NCI-H2227 (cell line): ENCODE measurements around the gene C9orf40.

Experiments
- DNase-seq: peaks from one replicate; lab custom pipeline; 2025; ENCODE audit not compliant: unreplicated experiment; lab: John Stamatoyannopoulos, UW

C9orf40 gene

GRCh38 chr9:74942801-74943200 lies 9.9 kb downstream of the C9orf40 start:
- no peak for DNase-seq

DNA sequence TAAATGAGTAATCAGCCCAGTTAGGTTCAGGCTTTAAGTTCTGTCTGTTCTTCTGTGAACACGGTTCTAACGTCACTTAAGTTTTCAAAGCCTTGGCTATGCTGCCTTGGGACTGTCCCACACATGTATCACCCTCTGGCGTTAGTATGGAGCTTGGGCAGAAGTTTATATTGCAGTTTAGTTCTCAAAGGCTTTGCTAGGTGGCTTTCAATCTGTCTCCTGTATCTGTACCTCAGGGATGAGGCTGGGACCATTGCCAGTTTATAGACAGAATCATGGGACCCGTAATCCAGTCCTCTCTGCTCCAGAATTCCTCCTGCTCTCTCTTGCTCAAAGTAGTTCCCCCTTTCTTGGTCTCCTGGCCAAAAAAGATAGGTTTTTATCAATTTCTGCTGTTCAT lies 12.1 kb downstream of the C9orf40 start:
- DNase-seq, result no peak

DNA sequence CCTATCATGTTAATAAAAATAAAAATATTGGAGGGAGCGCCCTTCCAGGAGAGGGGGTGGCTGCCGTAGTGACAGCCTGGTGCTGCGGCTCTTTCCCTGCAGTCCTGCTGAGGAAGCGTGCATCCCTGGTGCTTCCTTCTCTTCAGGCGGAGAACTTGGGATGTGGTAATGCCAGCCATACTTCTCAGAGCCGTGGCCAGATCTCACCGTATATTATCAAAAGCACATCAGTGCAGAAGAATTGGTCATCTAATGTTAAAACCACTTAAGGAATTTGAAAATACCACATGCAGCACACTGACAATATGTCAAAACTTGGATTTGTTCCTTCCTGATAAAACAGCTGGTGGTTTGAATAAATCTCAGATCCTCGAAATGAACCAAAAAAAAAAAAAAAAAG lies 17.7 kb downstream of the C9orf40 start:
- DNase-seq, result no peak

DNA sequence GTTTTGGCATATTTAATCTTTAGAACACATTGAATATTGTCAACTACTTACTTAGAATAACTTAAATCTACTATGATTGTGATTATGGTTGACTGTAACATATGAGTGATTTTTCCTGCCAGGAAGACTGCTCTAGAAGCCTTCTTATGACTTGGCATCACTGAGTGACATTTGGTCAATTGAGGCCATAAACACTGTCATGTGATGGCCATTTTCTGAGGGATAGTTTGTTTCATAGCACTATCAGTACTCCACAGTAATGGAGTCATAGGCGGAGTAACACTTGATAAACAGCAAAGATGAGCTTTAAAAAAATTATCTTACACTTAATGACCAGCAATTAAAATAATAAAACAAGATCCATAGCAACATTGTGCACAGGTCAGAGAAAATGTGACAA lies 31.0 kb downstream of the C9orf40 start:
- DNase-seq, result no peak

GRCh38 chr9:74920944-74921626 lies 31.6 kb downstream of the C9orf40 start:
- DNase-seq, result no peak

- DNase-seq, result no peak
Measured at GRCh38 chr9:74910036-74910435, 42.7 kb downstream of the C9orf40 start.

GRCh38 chr9:74908665-74909064 lies 44.0 kb downstream of the C9orf40 start:
- no peak for DNase-seq

GRCh38 chr9:74907085-74907484 lies 45.6 kb downstream of the C9orf40 start:
- no peak for DNase-seq

DNA sequence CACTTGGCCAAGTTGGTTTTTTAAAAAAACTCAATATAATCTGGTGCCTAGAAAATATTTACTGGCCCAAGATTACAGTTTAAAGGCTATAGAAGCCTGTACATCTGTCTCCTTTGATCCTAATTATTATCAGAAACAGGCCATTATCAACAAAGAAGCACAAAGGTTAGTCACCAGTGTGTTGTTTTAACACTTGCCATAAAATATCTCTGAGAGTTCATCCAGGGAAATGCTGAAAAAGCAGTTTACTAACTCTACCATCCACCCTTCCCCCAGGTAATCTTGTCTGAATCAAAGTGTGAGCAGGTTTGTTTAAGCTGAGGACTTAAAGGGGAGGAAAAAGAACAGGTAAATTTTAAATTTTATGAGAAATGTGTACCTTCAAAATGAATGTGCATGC lies 51.7 kb downstream of the C9orf40 start:
- no peak for DNase-seq
